T-helper 9 cell (primary cell): ENCODE data around the gene KIAA0232.
"Not testable (repeated sequence)": the region's sequence is repeated elsewhere in the genome, so short reads cannot be mapped to it uniquely, and the experiment has no call there.

Experiments used
- DNase-seq: peaks from one replicate; pipeline ENCODE4 v3.0.0-alpha.2; 2020

Gene KIAA0232

GRCh38 chr4:6905516-6906445, 123.3 kb downstream of the KIAA0232 start:
- DNase-seq = no peak

GRCh38 chr4:6906486-6906885, 124.0 kb downstream of the KIAA0232 start:
- DNase-seq = not testable (repeated sequence)

DNA sequence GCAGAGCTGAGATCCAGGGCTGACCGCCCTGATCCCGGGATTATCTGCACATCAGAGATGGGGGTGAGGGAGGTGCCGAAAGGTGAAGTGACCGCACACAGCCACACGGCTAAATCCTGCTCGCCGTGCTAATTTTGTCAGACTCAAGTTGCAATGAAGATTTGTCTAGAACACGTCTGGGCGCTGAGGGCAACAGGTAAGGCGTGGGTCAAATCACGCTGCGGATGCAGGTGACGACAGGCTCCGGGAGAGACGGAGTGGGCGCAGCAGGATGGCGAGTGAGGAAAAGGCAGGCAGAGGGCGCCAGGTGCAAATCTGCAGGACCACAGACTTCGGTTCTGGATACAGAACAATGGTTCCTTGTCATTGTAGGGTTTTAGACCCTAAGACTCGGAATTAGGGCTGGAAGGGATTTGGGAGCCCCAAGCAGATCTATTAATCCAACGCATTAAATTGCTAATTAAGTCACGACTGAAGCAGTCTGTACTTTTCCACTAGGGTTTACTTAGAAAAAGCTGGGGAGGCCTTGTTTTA, 125.2 kb downstream of the KIAA0232 start:
- no peak for DNase-seq

DNA sequence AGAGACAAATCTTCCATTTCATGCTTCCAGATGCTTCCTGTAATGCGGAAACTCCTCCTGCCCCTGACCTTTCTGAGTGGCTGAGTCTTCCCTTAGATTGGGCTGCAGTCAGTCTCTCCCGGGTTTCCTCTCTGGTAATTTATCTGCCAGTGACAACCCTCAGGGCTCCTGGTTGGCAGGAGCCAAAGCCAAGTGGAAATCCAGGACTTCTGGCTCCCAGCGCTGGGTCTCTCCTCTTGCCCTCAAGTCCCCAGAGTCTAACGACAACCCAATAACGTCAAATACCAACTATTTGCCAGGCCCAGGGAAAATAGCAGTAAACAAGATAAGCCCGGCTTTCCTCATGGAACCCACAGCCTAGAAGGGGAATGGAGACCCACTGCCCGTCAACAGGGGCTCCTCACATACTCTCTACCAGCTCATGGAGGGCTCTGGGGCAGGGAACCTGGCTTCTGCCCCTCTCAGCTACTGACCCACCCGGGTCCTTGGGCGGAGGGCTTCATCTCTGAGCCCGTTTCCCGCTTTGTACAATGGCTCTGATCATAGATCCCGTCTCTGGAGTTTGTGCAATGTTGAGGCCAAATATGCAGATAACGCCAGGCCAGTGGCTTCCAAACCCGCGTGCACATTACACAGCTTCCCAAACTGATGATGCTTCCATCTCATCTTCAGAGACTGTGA, 126.0 kb downstream of the KIAA0232 start:
- no peak for DNase-seq

DNA sequence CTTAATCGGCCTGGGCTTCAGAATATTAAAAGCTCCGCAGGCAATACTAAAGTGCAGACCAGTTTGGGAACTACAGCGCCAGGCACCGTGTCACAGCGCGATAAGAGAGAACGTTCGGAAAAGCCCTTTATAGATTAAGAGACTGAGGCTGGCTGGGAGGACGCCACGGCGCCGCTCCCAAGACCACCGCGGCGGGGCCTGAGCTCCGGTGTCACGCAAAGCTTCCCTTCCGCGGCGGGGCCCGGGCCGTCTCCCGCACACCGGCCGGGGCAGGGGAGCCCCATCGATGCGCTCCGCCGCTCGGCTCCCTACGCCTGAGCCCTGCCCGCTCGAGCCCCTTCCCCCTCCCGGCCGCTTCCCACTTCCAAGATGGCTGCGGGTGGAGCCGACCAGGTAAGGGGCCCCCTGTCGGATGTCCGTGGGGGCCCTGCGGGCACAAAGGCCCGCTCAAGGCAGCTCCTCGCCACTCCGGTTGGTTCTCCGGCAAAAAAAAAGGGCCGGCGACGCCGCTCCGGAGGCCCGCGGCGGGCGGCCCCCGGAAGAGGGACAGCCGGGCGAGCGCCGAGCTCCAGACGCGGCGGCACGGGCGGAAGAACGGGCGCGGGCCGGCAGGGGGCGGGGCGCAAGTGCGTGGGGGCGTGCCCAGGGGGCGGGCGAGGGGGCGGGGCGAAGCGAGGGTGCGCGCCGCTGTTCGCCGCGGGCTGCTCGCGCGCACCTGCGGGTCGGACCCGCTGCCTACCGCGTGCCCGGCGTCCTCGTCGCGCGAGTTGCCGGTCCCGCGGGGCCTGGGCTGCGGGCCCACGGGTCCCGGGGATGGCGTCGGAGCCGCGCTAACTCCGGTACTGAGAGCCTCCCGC, 126.8 kb downstream of the KIAA0232 start, which contains the start of gene TBC1D14:
TSS of gene TBC1D14 (plus strand) at position 714 of the 857 bp plus-strand sequence. CDS start 13,564 bp downstream, outside the sequence.
- peak; percentile 85 for DNase-seq

- DNase-seq = peak; percentile 20
Observed at GRCh38 chr4:6909970-6910339, 127.4 kb downstream of the KIAA0232 start.

DNA sequence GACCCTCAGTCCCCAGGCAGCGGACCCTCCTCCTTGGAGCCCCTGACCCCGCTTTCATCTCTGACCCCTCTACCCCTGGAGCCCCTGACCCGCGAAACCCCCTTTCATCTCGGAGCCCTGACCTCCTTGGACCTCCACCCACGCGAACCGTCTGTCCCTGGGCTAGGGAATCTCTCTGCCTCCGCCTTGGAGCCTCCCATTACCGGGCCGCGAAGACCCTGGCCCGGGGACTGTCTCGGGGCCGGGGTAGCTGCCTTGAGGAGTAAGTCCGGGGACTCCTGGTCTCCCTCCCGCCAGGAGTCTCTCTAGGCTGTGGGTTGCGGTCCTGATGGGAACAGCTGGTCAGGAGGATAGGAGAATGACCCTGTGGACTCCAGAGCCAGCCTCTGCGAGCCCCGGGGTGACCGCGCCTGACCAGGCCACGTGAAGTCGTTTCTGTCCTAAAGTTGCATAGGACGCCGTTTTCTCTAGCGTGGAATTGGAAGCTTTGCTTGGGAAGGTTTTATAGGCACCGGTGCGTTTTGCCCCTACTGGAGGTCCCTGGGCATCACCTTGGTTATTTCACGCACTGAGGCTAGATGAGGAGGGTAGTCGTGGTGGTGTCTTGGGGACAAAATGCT, 127.9 kb downstream of the KIAA0232 start:
- DNase-seq = no peak

GRCh38 chr4:6910960-6911874, 128.7 kb downstream of the KIAA0232 start:
- DNase-seq = no peak

DNA sequence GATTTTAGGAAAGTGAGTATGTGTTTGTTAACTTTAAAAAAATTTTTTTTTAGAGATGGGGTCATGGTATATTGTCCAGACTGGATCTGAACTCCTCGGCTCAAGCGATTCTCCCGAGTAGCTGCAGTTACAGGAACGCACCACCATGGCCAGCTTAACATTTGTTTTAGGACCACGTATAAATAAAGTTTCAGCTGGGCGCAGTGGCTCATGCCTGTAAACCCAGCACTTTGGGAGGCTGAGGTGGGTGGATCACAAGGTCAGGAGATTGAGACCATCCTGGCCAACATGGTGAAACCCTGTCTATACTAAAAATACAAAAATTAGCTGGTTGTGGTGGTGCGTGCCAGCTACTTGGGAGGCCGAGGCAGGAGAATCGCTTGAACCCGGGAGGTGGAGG, 129.4 kb downstream of the KIAA0232 start:
- not testable (repeated sequence) for DNase-seq

DNA sequence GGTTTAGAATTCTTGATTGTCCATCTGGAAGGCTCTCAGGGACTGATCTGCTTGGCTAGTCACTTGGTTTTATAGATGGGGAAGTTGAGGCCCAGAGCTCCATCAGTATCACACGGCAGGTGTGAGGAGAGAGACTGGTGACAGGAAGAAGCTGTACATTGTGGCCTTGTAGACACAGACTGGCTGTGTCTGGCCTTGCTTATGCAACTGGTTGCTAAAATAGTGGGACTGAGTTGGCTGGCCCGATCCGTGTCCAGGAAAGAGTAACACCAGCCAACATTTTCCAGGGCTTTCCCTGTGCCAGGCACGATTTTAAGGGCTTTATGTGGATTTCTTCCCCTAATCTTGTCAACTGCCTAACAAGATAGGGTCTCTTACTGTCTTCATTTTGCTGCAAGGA, 129.9 kb downstream of the KIAA0232 start:
- no peak for DNase-seq

DNA sequence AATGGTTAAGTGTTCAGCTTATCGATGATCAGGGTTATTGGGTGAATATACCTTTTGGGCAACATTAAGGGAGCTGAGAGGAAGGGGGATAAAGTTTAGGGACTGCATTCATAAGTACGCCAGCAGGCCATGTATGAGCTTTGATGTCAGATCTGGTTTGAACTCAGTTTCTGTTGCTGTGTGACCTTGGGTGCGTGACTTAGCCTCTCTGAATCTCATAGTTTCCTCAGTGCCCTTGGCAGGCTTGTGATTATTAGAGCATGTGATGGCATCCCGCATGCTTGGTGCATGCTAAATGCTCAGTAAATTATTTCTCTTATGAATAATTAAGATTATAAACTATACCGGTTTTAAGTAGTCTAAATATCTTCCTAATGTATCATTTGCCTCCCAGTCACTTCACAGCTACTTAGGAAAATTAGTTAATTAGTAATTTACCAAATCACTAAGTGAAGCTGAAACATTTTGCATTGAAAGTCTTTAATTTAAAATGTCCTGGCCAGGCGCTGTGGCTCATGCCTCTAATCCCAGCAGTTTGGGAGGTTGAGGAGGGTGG, 130.9 kb downstream of the KIAA0232 start:
- no peak for DNase-seq

DNA sequence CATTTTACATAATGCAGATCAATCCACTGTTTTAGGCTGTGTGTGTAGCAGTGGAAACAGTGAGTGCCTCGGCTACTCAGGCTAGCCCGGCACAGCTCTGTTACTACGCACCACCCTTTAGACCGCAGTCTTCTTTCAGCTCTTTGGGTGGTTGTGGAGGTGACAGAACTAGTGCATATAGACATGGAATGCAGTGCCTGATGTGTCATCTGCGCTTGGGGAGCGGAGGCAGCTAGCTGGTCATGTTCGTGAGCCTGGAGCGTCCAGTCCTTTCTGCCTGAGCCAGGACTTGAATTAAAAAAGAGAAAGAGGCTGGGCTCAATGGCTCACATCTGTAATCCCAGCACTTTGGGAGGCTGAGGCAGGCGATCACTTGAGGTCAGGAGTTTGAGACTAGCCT, 131.9 kb downstream of the KIAA0232 start:
- DNase-seq = no peak

DNA sequence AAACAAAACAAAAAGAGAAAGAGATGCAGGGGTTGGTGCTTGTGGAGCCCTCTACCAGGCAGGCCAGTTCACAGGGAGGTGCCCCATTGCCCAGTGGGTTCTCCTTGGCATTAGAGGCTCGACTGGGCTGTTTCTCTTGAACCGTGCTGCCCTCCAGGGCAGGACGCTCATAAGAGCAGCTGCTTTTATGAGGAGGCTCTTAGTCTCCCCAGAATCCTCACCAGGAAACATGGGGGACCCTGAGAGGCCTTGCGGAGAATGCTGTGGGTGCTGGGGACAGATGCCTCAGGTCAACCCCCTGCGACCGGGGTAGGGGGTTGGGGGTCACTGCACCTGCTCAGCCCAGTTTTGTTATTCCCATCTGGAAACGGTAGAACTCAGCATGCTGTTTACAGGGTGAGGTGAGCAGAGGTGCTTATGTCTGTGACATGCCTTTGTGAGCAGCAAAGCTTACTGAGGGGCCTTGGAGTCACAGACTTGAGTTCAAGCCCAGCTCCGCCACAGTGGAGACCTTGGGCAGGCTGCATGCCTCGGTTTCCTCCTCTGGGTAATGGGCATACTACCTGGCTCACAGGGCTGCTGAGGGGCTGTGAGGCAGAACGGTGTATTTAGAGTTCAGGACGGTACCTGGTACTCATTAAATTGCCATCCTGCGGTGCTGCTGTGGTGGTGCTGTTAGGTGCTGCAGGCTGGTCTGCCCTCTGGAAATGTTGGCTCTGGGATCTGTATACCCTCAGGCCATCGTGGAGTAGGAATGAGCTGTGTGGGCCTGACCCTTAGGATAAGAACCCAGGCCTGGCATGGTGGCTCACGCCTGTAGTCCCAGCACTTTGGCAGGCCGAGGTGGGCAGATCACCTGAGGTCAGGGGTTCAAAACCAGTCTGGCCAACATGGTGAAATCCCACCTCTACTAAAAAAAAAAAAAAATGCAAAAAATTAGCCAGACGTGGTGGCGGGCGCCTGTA, 132.8 kb downstream of the KIAA0232 start:
- DNase-seq = no peak

- no peak for DNase-seq
Observed at GRCh38 chr4:6916069-6916586, 133.6 kb downstream of the KIAA0232 start.

DNA sequence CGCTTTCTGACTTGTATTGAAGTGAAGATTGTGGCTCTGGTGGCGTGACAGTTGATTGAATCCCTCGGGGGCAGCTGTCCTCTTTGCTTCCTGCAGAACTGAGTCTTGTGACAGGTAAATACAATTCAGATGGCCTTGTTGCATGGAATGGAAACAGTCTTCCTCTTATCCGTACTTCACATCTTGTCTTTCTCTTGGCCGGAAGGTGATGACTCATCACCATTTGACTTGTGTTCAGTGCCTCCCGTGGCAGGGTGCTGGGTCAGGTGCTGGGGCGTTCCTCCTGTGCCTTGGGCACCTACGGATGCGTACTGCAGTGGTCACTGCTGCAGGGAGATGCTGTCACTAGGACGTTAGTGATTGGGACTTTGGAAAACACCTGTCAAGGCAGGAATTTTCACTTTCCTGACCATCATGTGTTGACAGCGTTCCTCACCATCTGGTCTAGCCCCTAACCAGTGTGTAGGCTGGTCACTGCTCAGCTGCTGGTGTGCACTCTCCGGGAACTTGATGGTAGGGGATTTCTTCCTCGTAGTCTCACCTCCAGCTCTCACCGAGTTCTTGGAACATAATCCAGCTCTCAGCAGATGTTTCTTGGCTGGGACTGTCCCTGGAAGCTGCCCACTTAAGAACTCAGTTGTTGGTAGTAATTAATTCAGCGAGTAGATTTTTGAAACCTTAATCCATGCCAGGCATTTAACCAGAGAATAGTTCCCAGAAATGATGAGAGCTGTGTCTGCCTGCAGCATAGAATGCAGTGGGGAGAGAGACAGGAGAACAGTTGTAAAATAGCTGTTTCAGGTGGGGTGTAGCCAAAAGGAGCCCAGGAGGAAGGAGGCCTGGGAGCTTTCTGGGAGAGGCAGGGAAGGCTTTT, 134.3 kb downstream of the KIAA0232 start:
- peak; percentile 55 for DNase-seq

- DNase-seq = no peak
Observed at GRCh38 chr4:6917461-6918271, 135.1 kb downstream of the KIAA0232 start.

GRCh38 chr4:6918338-6918737, 135.8 kb downstream of the KIAA0232 start:
- no peak for DNase-seq
